H1 (cell line): ENCODE measurements around the gene SHLD1. TPM values are rescaled to one million over a fixed set of nuclear protein-coding genes. Genes with fewer than 3 reads are reported as not detected.

ENCODE experiments used
- BRCA1 ChIP-seq: IDR thresholded peaks from 2 replicates; pipeline ENCODE4 v1.6.1; 2012; ENCODE audit warnings: low read depth, low read length, improper control_type of control experiment
- NANOG ChIP-seq: IDR thresholded peaks from 2 replicates; pipeline ENCODE4 v1.6.1; 2011; ENCODE audit warnings: low read length, low read depth, mild to moderate bottlenecking, inconsistent platforms; ENCODE audit not compliant: insufficient read depth, poor library complexity, severe bottlenecking
- polyA plus RNA-seq, 7 experiments: library from polyadenylated mRNA; depleted of rRNA in 3 of 7; stranded (reverse) in 5 of 7; unstranded in 2 of 7; fragments of >200 nt in 5 of 7; fragments of 200-250 nt in 2 of 7; gene quantifications; 1 replicate in 5 of 7; 2 replicates in 1 of 7; 4 replicates in 1 of 7; pipeline versions ENCODE4 v1.2.1 to v1.2.3, GENCODE V29; 2011 to 2013; ENCODE audit warnings: missing spikeins in 2 of 7, mixed read lengths in 2 of 7
- total RNA-seq: library from RNA; stranded (reverse); fragmentation: NEBNext Ultra II Directional; extraction: Animal tissue kit (Norgen Biotek cat#: 25700); gene quantifications from 2 replicates; pipeline ENCODE4 v1.2.1, GENCODE V29; 2021

Gene SHLD1
- total and polyA plus RNA-seq, 2 of the 8 experiments (the other 6 are each of a cell fraction or from before 2014, with no cell fraction given), result 4.2 to 6.5 TPM

DNA sequence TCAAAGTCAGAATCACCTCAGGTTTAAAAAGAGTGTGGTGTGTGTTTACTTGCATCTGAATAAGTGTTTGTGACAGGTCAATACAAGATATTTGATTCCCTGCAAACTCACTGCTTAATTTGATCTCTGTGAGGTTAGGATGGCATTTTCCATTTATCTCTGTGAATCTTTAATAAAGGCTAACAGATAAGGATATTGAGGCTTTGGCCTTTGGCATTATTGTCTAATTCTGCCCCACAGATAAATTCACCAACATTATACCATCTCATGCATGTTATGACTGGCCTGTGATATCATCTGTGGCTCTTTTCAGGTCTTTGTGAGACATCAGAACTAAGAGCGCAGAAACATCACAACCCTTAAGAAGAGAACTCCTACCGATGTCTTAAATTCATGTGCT lies 115.4 kb downstream of the SHLD1 start (continued):
- TF ChIP-seq NANOG, result no peak
- TF ChIP-seq BRCA1, result no peak
- TF ChIP-seq, all 59 proteins: peak for 0
